GM12878 (cell line): ENCODE measurements around the gene SAMD1. TPM values are rescaled to one million over a fixed set of nuclear protein-coding genes. Genes with fewer than 3 reads are reported as not detected.

ENCODE experiments used
- ATAC-seq: fragments of 200-7000 bp; cut with Tn5 transposase; 3 replicates; pipeline ENCODE4 v1.9.1; 2020; ENCODE audit warnings: mild to moderate bottlenecking, moderate library complexity
- BruUV-seq: library from RNA; stranded (reverse); fragments of 400-500 nt; replicated peaks from 2 replicates; lab custom pipeline; 2021; lab: Mats Ljungman, UMichigan
- CTCF ChIA-PET: fragments of 300-600 bp; sonication (Branson Sonifier 250); formaldehyde crosslinking; extraction: SDS; loops from one replicate; lab custom pipeline; 2021; ENCODE audit warnings: inconsistent platforms; lab: Yijun Ruan, JAX
- POLR2A ChIA-PET: fragments of 350-600 bp; formaldehyde crosslinking; extraction: SDS; loops from one replicate; lab custom pipeline; 2021; ENCODE audit warnings: inconsistent platforms; lab: Charles Lee
- RAD21 ChIA-PET: fragments of 300-600 bp; sonication (Branson Sonifier 250); formaldehyde crosslinking; loops from one replicate; lab custom pipeline; 2023; ENCODE audit warnings: antibody characterized with exemption; ENCODE audit not compliant: unreplicated experiment; lab: Charles Lee
- SMC1A ChIA-PET: fragments of 300-600 bp; sonication (Branson Sonifier 250); formaldehyde crosslinking; loops from one replicate; lab custom pipeline; 2023; ENCODE audit not compliant: unreplicated experiment, uncharacterized antibody; lab: Charles Lee
- DNase-seq: peaks from one replicate; pipeline ENCODE4 v3.0.0-alpha.2; 2011; ENCODE audit warnings: low read depth, low spot score
- FAIRE-seq: peaks from 3 replicates; lab custom pipeline; 2011; peaks lifted over from hg19 to GRCh38; lab: Jason Lieb, UNC
- H2AFZ ChIP-seq: 2 replicates; pipeline ENCODE4 v1.6.0; 2011; ENCODE audit warnings: low read depth, low read length, control low read depth; ENCODE audit not compliant: control insufficient read depth
- H3K27ac ChIP-seq: 2 replicates; pipeline ENCODE4 v1.5.1; 2011; ENCODE audit warnings: control low read depth; ENCODE audit not compliant: control insufficient read depth, insufficient read depth
- H3K27me3 ChIP-seq, 2 experiments: replicated peaks in 1 of 2; 2 replicates each; pipeline versions ENCODE4 v1.6.0 to v1.6.1; 2011; ENCODE audit warnings: low read length in 1 of 2; ENCODE audit not compliant: control insufficient read depth in 2 of 2, insufficient read depth in 2 of 2
- H3K36me3 ChIP-seq, 2 experiments: 2 replicates each; pipeline ENCODE4 v1.5.1; 2011; ENCODE audit warnings: low read length in 1 of 2; ENCODE audit not compliant: control insufficient read depth in 2 of 2, insufficient read depth in 2 of 2
- H3K4me1 ChIP-seq: 2 replicates; pipeline ENCODE4 v1.6.1; 2011; ENCODE audit warnings: mild to moderate bottlenecking, low read length, moderate library complexity, mixed read lengths; ENCODE audit not compliant: control insufficient read depth, insufficient read depth
- H3K4me2 ChIP-seq: 2 replicates; pipeline ENCODE4 v1.6.0; 2011; ENCODE audit warnings: control low read depth; ENCODE audit not compliant: control insufficient read depth, insufficient read depth
- H3K4me3 ChIP-seq: fragments of 200-600 bp; sonication (generic); 2 replicates; pipeline ENCODE4 v1.5.1; 2016
- H3K79me2 ChIP-seq: 2 replicates; pipeline ENCODE4 v1.6.0; 2011; ENCODE audit warnings: low read length; ENCODE audit not compliant: control insufficient read depth, insufficient read depth
- H3K9ac ChIP-seq: 2 replicates; pipeline ENCODE4 v1.8.0; 2011; ENCODE audit warnings: low read length, control low read depth, mixed read lengths; ENCODE audit not compliant: control insufficient read depth, insufficient read depth
- H3K9me3 ChIP-seq: replicated peaks from 3 replicates; pipeline ENCODE4 v1.5.1; 2011; ENCODE audit warnings: mild to moderate bottlenecking, low read length; ENCODE audit not compliant: control insufficient read depth, insufficient read depth
- H4K20me1 ChIP-seq: 2 replicates; pipeline ENCODE4 v1.6.0; 2011; ENCODE audit not compliant: control insufficient read depth, insufficient read depth
- ASH2L ChIP-seq: fragments of 300-600, 200-600 bp; sonication (generic); IDR thresholded peaks from 2 replicates; pipeline ENCODE4 v1.6.1; 2017; ENCODE audit warnings: low read depth, mild to moderate bottlenecking, borderline replicate concordance
- FOXM1 ChIP-seq: IDR thresholded peaks from 2 replicates; pipeline ENCODE4 v1.6.1; 2012; ENCODE audit warnings: low read depth, mild to moderate bottlenecking, inconsistent platforms, low read length, moderate library complexity
- HDAC6 ChIP-seq: fragments of 200-600 bp; sonication (generic); IDR thresholded peaks from one replicate; pipeline ENCODE4 v1.8.0; 2017; ENCODE audit warnings: antibody characterized with exemption; ENCODE audit not compliant: unreplicated experiment
- HSF1 ChIP-seq: fragments of 150-350 bp; IDR thresholded peaks from 2 replicates; pipeline ENCODE4 v1.6.1; 2014; ENCODE audit warnings: mild to moderate bottlenecking, low read depth, low read length
- LARP7 ChIP-seq: fragments of 450-650 bp; IDR thresholded peaks from 2 replicates; pipeline ENCODE4 v1.6.1; 2017; ENCODE audit warnings: mild to moderate bottlenecking
- NFYA ChIP-seq: IDR thresholded peaks from 2 replicates; pipeline ENCODE4 v1.6.1; 2011; ENCODE audit warnings: low read depth, mild to moderate bottlenecking, low read length, improper control_type of control experiment, borderline replicate concordance
- RAD21 ChIP-seq: IDR thresholded peaks from 2 replicates; pipeline ENCODE4 v1.6.1; 2011; ENCODE audit warnings: mild to moderate bottlenecking, low read depth, low read length, moderate library complexity; ENCODE audit not compliant: insufficient read depth
- RB1 ChIP-seq: fragments of 450-650 bp; formaldehyde crosslinking; IDR thresholded peaks from 2 replicates; pipeline ENCODE4 v1.6.1; 2017; ENCODE audit warnings: mild to moderate bottlenecking, borderline replicate concordance
- RELA ChIP-seq: fragments of 450-650 bp; IDR thresholded peaks from 2 replicates; pipeline ENCODE4 v1.8.0; 2014; ENCODE audit warnings: borderline replicate concordance; ENCODE audit not compliant: partially characterized antibody
- WRNIP1 ChIP-seq: IDR thresholded peaks from 2 replicates; pipeline ENCODE4 v1.6.1; 2011; ENCODE audit warnings: low read depth, low read length, improper control_type of control experiment, borderline replicate concordance
- WGBS: methylation state at CpG from one replicate; pipeline ENCODE4 v1.1.6; 2016; ENCODE audit warnings: low lambda C conversion rate; ENCODE audit not compliant: insufficient replicate concordance, insufficient coverage; ENCODE audit errors: missing lambda C conversion rate; 5-methylcytosine and 5-hydroxymethylcytosine counted together
- in situ Hi-C: fragments of 300-500 bp; cut with MboI; formaldehyde crosslinking; loops from 9 replicates; pipeline ENCODE4 v1.14.3; 2018; ENCODE audit warnings: mixed read lengths
- intact Hi-C: fragments of 100-400 bp; cut with micrococcal nuclease; formaldehyde crosslinking; loops from one replicate; pipeline ENCODE4 v1.14.2; 2022; ENCODE audit not compliant: unreplicated experiment
- polyA plus RNA-seq, 11 experiments: library from polyadenylated mRNA; depleted of rRNA in 4 of 11; unstranded in 6 of 11; stranded (reverse) in 5 of 11; fragments of >200 nt; fragmentation: Nextera tagmentation in 4 of 11; fragmentation: Illumina TruSeq in 1 of 11; extraction: Ambion mirVana in 4 of 11; extraction: Trizol in 1 of 11; gene quantifications; 1 replicate in 1 of 11; 2 replicates in 10 of 11; pipeline versions ENCODE4 v1.2.1 to v1.2.3, GENCODE V29; 2011 to 2016; ENCODE audit warnings: inconsistent platforms in 2 of 11, missing spikeins in 2 of 11, low read depth in 1 of 11
- total RNA-seq, 4 experiments: library from RNA; depleted of rRNA in 3 of 4; stranded (reverse); fragments of >200 nt in 3 of 4; fragmentation: Illumina TruSeq in 1 of 4; extraction: Trizol in 1 of 4; gene quantifications; 2 replicates each; pipeline versions ENCODE4 v1.2.1 to v1.2.3, GENCODE V29; 2013 to 2021

SAMD1 gene
- total and polyA plus RNA-seq, 10 of the 15 experiments (the other 5 are each of a cell fraction or from before 2014, with no cell fraction given) = 3.0 to 71.7 (median 19.3) TPM

GRCh38 chr19:14101003-14101545 is 10.5 kb upstream of the SAMD1 start:
- intact Hi-C loops (no loop called here), in situ Hi-C loops (no loop called here)
- SMC1A ChIA-PET = no interaction called here
- H2AFZ ChIP-seq = no peak overlapping the region
- H3K27ac ChIP-seq = no peak overlapping the region
- no peaks in the 10 kb centered on the region for H3K9me3 ChIP-seq
- POLR2A ChIA-PET = no interaction called here
- FAIRE-seq (no peak), DNase-seq (no peak), ATAC-seq (no peak)
- no peak overlapping the region for H3K4me2 ChIP-seq
- no peaks in the 10 kb centered on the region for H3K27me3 ChIP-seq
- H3K9ac ChIP-seq = no peak overlapping the region
- CTCF ChIA-PET = interaction anchor here (1.5 kb wide), 1 partner anchor 35 kb away, joined by 4 read pairs; the partner anchor contains the start of gene ASF1B
- peaks cover 6 to 17% of the 10 kb centered on the region in 2 experiments for H3K36me3 ChIP-seq
- H3K4me3 ChIP-seq = no peak overlapping the region
- TF ChIP-seq RELA = no peak
- no peak for TF ChIP-seq RB1
- TF ChIP-seq HSF1 = no peak
- no peak for TF ChIP-seq RAD21
- TF ChIP-seq LARP7 = no peak
- no peak for TF ChIP-seq WRNIP1
- no peak for TF ChIP-seq FOXM1
- no peak for TF ChIP-seq NFYA
- no peak for TF ChIP-seq HDAC6
- no peak for TF ChIP-seq ASH2L
- WGBS = 91% methylated on average over 6 of the region's 6 CpGs
- H3K4me1 ChIP-seq = no peaks in the 10 kb centered on the region
- RAD21 ChIA-PET = no interaction called here
- no peaks in the 10 kb centered on the region for H3K79me2 ChIP-seq
- no TSS peak for BruUV-seq
- no peaks in the 10 kb centered on the region for H4K20me1 ChIP-seq
